ENCODE measurements around the gene GNMT.

Gene GNMT

GRCh38 chr6:42960243-42961019 is at the start of gene GNMT:
Gene GNMT (plus strand): TSS chr6:42960754. CDS start chr6:42960768, 14 bp downstream.
- no peak for TF ChIP-seq CTCF (IDR thresholded peaks at IDR 0.05)

- no peak for TF ChIP-seq CTCF (IDR thresholded peaks at IDR 0.05)
These were observed 49.2 kb upstream of the GNMT start for GRCh38 chr6:42911171-42912021.

GRCh38 chr6:42914546-42914945 is 46.0 kb upstream of the GNMT start:
- no peak for TF ChIP-seq CTCF (IDR thresholded peaks at IDR 0.05)

GRCh38 chr6:42915732-42916131 is 44.8 kb upstream of the GNMT start, which contains the start of gene PTCRA:
Gene PTCRA (plus strand): TSS chr6:42916053. CDS start chr6:42916070, 17 bp downstream.
- TF ChIP-seq CTCF (IDR thresholded peaks at IDR 0.05): no peak

GRCh38 chr6:42916288-42916687 is 44.3 kb upstream of the GNMT start:
- no peak for TF ChIP-seq CTCF (IDR thresholded peaks at IDR 0.05)

- TF ChIP-seq CTCF (IDR thresholded peaks at IDR 0.05): no peak
These were observed 38.8 kb upstream of the GNMT start for GRCh38 chr6:42921801-42922200.

GRCh38 chr6:42923666-42924065 is 36.9 kb upstream of the GNMT start:
- no peak for TF ChIP-seq CTCF (IDR thresholded peaks at IDR 0.05)
